Keratinocyte (primary cell): ENCODE data around the gene ARPC4.

Source experiments
- EZH2 ChIP-seq: IDR thresholded peaks from one replicate; pipeline ENCODE4 v1.6.1; 2012; ENCODE audit warnings: inconsistent platforms, mild to moderate bottlenecking, low read length, moderate library complexity
- TF ChIP-seq, protein P1 (sequence below), 3 experiments: IDR thresholded peaks in 1 of 3; conservative IDR thresholded peaks in 1 of 3; optimal IDR thresholded peaks in 1 of 3; 2 replicates in 2 of 3; 3 replicates in 1 of 3; pipeline versions ENCODE3 to v1.5.1; 2011; ENCODE audit warnings: low read length in 3 of 3, mild to moderate bottlenecking in 3 of 3, moderate library complexity in 2 of 3, control low read depth in 1 of 3, inconsistent platforms in 1 of 3; ENCODE audit not compliant: insufficient read depth in 2 of 3; ENCODE audit errors: extremely low read depth in 1 of 3

DNA sequence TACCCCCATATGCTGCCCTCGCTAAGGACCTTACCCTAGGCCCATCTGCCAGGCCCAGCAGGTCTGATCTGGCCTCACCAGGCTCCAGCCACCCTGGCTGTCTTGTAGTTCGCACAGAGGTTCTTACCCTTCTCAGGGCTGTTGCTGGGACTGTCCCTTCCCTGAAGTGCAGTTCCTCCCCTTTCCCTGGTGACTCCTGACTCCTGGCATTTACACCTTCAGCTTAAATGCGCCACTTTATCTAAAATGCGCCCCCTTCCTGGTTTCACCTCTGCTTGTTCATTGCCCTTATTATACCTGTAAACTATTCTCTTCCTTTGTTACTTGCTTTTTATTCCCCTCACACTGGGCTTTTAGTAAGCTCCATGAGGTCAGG is 16.3 kb downstream of the ARPC4 start:
- TF ChIP-seq, protein P1, sequence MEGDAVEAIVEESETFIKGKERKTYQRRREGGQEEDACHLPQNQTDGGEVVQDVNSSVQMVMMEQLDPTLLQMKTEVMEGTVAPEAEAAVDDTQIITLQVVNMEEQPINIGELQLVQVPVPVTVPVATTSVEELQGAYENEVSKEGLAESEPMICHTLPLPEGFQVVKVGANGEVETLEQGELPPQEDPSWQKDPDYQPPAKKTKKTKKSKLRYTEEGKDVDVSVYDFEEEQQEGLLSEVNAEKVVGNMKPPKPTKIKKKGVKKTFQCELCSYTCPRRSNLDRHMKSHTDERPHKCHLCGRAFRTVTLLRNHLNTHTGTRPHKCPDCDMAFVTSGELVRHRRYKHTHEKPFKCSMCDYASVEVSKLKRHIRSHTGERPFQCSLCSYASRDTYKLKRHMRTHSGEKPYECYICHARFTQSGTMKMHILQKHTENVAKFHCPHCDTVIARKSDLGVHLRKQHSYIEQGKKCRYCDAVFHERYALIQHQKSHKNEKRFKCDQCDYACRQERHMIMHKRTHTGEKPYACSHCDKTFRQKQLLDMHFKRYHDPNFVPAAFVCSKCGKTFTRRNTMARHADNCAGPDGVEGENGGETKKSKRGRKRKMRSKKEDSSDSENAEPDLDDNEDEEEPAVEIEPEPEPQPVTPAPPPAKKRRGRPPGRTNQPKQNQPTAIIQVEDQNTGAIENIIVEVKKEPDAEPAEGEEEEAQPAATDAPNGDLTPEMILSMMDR (optimal IDR thresholded peaks at IDR 0.05 in 1 of 3, IDR thresholded peaks at IDR 0.05 in 1 of 3, conservative IDR thresholded peaks at IDR 0.05 in 1 of 3; ENCODE audit: extremely low read depth in 1 of 3, insufficient read depth in 2 of 3, low read length in 3 of 3), result no peak
- no peak for TF ChIP-seq EZH2
